ENCODE data around the gene KLK11.

DNA sequence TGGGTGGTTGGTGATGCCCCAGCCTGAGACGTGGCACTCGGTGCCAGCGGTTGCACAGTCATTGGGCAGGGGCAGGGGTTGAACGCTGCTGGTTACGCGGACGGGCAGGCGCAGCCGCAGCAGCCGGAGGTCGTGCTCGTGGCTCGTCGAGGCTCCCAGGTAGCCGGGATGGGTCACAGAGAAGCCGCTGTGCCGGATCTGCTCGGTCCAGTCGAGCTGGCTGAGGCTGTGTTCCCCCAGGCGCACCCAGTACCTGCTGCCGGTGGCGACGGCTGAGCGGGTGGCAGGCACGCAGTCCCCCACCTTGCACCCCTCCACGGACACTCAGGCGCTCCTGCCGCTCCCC, 5.4 kb upstream of the KLK11 start:
- no peak for TF ChIP-seq POLR2AphosphoS5 (IDR thresholded peaks at IDR 0.05; ENCODE audit: low read depth, low read length)
- no peak for TF ChIP-seq POLR2A (IDR thresholded peaks at IDR 0.05; ENCODE audit: low read depth, low read length)
- TF ChIP-seq SPI1 (IDR thresholded peaks at IDR 0.05; ENCODE audit: low read depth, low read length) = no peak
